GM12872 (cell line): ENCODE data around the gene TSPAN16.

ENCODE experiments used
- CTCF ChIP-seq: IDR thresholded peaks from 3 replicates; pipeline ENCODE4 v1.5.1; 2011; ENCODE audit warnings: low read depth, mild to moderate bottlenecking, low read length, moderate library complexity; ENCODE audit not compliant: insufficient read depth

The TSPAN16 gene

GRCh38 chr19:11263726-11264125 is 32.2 kb upstream of the TSPAN16 start:
- no peak for TF ChIP-seq CTCF

GRCh38 chr19:11264452-11265176 is 31.3 kb upstream of the TSPAN16 start:
- TF ChIP-seq CTCF = no peak

GRCh38 chr19:11265177-11265784 is 30.7 kb upstream of the TSPAN16 start:
- no peak for TF ChIP-seq CTCF

GRCh38 chr19:11265785-11266236 is 30.1 kb upstream of the TSPAN16 start:
- no peak for TF ChIP-seq CTCF

- no peak for TF ChIP-seq CTCF
Measured at GRCh38 chr19:11267316-11268085, 28.5 kb upstream of the TSPAN16 start.

- no peak for TF ChIP-seq CTCF
Measured at GRCh38 chr19:11268783-11269267, 27.1 kb upstream of the TSPAN16 start.

- no peak for TF ChIP-seq CTCF
Measured at GRCh38 chr19:11269408-11269807, 26.6 kb upstream of the TSPAN16 start.
